ENCODE measurements around the gene TEP1.

TEP1 gene

DNA sequence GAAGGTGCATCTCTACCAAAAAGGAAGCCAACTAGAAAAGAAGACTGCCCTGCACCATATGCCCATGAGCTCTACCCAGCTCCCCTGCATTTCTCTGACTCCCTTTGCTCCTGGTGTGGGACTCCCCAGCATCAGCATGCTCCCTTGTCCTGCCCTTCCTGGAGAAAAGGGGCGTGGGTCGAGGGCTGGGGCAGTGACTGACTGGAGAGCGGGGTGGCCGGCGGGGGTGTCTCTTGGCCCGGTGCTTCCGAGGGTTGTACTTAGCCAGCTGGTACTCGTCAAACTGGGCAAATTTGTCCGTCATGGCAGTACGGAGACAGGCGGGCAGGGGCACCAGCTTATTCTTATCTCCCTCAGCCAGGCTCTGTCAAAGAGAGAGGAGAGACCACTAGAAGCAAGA, 9.8 kb downstream of the TEP1 start:
- no peak for TF ChIP-seq CTCF (IDR thresholded peaks at IDR 0.05; ENCODE audit: low read length, missing control alignments)
- no peak overlapping the region for H3K4me3 ChIP-seq (replicated peaks; ENCODE audit: low read depth, low read length)
- no peak for DNase-seq (ENCODE audit: low read depth)

GRCh38 chr14:20400965-20401593, 12.2 kb downstream of the TEP1 start:
- no peak for DNase-seq (ENCODE audit: low read depth)
- TF ChIP-seq CTCF (IDR thresholded peaks at IDR 0.05; ENCODE audit: low read length, missing control alignments), result no peak
- H3K4me3 ChIP-seq (replicated peaks; ENCODE audit: low read depth, low read length), result no peak overlapping the region

DNA sequence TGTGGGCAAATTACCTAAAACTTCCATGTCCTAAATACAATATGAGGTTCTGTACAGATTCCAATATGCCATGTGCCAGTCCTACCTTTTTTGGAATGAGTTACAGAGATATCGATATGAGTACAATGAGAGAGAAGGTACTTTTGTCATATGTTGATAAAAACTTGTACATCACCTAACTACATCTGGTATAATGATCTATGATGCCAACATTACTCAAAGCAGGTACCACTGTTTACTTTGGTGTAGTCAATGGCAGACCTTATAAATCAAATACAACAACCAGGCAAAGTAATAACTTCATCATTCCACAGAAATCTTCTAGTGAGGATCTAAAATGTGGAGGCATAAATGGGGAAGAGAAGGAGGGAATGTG, 12.7 kb downstream of the TEP1 start:
- no peak for DNase-seq (ENCODE audit: low read depth)
- TF ChIP-seq CTCF (IDR thresholded peaks at IDR 0.05; ENCODE audit: low read length, missing control alignments), result no peak
- no peak overlapping the region for H3K4me3 ChIP-seq (replicated peaks; ENCODE audit: low read depth, low read length)

GRCh38 chr14:20397511-20397910, 15.8 kb downstream of the TEP1 start:
- TF ChIP-seq CTCF (IDR thresholded peaks at IDR 0.05; ENCODE audit: low read length, missing control alignments), result no peak
- no peak for DNase-seq (ENCODE audit: low read depth)
- no peak overlapping the region for H3K4me3 ChIP-seq (replicated peaks; ENCODE audit: low read depth, low read length)

GRCh38 chr14:20391505-20391904, 21.8 kb downstream of the TEP1 start:
- H3K4me3 ChIP-seq (replicated peaks; ENCODE audit: low read depth, low read length), result no peak overlapping the region
- DNase-seq (ENCODE audit: low read depth), result no peak
- TF ChIP-seq CTCF (IDR thresholded peaks at IDR 0.05; ENCODE audit: low read length, missing control alignments), result no peak

- H3K4me3 ChIP-seq (replicated peaks; ENCODE audit: low read depth, low read length), result no peak overlapping the region
- DNase-seq (ENCODE audit: low read depth), result no peak
- no peak for TF ChIP-seq CTCF (IDR thresholded peaks at IDR 0.05; ENCODE audit: low read length, missing control alignments)
Observed at GRCh38 chr14:20388159-20388558, 25.1 kb downstream of the TEP1 start.

DNA sequence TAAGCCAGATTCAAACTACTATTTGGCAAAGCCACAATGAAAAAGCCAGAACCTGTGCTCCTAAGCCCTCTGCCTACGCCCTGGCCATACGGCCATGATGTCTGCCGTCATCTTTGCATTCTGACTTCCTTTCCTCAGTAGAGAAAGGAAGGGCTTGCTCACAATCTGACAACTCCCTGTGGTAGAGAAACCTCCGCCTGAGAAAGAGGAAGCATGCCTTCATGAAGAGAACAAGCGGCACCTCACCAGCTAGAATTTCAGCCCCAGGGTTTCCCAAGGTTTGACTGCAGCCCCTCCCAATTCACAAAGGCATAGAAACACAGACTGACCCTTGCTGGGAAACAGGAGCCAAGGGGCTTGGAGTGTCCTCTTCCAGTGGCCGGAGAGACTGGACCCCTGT, 25.7 kb downstream of the TEP1 start:
- no peak for TF ChIP-seq CTCF (IDR thresholded peaks at IDR 0.05; ENCODE audit: low read length, missing control alignments)
- no peak overlapping the region for H3K4me3 ChIP-seq (replicated peaks; ENCODE audit: low read depth, low read length)
- DNase-seq (ENCODE audit: low read depth), result no peak

Measured in fibroblast of pulmonary artery (primary cell).